GM18861 (cell line): Measurements from ENCODE around the gene RDH8.

Source experiments
- ATAC-seq: cut with Tn5 transposase; IDR thresholded peaks from one replicate; pipeline ENCODE4 v1.9.1; 2021; ENCODE audit not compliant: unreplicated experiment

RDH8 gene

DNA sequence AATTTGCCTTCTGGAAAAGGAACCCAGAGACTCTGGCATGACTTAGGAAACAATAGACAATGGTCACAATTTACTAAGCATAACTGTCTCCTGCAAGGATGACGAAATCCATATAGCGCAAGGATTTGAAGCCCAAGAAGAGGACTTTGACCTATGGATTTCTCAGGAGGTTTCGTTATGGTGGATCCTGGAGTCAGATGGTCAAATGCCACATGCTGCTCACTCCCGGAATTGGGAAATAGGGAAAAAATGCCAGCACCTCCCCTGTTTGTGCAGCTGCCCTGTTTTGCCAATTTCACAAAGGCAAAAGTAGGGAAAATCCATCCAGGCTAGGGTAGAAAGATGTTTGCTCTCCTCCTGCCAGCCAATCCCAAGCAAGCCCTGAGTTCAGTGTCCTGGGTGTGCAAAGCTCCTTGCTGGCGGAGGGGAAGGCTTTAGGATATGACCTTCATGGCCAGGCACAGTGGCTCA, 23.4 kb downstream of the RDH8 start:
- no peak for ATAC-seq

DNA sequence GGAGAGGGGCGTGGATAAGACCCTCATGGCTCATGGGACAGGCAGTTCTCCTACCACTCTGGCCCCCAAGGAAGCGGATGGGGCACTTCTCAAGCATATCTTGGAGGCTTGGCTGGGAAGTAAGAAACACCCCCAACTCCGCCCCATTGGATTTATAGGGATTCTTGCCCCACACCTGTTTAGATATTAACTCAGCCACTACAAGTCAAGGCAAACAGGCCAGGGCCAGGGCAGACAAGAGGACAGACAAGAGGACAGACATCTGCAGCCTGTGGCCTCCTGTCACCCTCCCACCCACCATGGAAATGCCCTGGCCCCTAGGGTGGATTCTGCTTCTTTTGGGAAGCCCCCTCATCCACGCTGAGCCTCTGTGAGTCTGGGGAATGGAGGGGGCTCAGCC, 24.1 kb downstream of the RDH8 start:
- no peak for ATAC-seq

DNA sequence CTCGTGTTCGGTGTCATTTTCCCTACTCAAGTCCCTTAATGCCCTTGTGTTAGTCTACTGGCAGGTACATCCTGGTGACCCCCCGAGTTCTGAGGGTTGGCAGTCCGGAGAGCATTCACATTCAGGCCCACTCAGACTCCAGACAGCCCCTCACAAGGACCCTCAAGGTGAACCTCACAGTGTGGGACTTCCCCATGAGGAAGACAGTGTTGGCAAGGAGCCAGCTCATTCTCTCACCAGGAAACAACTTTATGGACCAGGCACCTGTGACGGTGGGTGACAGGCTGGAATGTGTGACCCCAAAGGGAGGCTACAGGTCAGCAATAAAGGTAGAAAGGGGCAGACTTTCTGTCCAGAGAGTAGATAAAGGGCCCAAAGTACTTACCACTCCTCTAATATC, 24.5 kb downstream of the RDH8 start:
- no peak for ATAC-seq

DNA sequence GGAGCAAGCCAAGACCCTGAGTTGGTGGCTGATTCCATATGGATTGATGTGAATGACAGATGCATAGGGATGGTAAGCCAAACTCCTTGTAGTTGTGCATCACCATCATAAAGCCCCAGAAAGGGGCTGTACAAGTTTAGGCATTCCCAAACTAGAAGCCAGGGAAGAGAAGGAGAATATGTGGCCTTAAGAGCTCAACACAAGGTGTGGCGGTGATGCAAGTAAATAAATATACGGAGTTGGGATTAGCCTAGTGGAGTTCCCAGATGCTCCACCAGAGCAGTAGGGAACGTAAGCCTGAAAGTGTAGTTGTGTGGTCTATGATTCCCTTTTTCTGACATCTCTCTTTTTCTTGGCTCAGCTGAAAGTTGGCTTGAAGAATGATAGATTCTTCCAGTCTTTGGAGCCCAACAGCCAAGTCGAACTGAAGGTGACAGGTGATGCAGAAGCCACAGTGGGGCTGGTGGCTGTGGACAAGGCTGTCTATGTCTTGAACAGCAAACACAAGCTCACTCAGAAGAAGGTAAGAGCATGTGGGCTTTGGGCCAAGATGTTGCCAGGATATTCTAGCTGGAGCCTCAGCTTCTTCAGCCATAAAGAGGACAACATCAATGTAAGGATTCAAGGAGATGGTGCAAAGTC, 30.1 kb downstream of the RDH8 start:
- ATAC-seq = no peak

DNA sequence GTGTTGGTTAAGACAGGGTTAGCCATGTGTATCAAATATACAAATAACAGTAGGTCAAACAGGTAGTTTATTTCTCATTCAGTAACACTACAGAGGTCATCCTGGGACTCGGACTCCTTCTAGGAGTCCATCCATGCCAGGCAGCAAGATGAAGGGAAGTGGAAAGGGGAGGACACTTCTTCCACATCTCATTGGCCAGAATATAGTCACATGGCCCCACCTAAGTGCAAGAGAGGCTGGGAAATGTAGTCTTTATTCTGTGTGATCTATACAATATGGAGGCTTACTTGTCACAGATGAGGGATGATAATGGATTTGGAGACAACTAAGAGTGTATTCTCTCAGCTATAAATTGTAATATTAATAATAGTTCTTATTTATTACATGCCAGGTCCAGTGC, 31.1 kb downstream of the RDH8 start:
- no peak for ATAC-seq

DNA sequence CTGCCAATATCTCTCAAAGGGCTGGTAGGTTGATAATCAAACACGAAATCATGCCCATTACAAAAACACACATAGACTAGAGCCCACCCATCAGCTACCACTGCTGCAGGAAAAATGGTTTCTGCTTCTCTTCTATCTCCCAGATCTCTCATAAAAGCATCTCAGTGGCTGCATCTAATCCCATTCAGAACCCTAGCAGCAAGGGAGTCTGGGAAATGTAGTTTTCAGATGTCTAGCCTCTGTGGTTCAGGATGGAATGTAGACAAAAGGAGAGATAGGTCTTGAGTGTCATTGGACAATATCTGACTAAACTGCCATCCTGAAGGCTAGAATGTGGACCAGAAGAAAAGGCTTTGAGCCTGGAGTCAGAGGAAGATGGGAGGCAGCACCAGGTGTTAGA, 32.1 kb downstream of the RDH8 start:
- ATAC-seq = no peak

DNA sequence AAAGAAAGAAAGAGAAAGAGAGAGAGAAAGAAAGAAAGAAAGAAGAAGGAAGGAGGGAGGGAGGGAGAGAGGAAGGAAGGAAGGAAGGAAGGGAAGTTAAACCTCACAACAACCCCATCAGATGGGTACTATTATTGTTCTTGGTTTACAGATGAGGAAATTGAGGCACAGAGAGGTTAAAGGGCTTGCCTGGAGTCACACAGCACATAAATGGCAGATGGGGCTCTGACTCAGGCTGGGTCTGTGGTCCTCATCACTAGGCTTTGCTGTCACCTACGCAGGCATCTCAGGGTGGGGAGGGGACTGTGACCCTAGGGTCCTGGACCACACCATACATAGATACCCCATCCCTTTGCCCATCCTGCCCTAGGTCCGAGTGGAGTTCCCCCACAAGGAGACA, 36.3 kb downstream of the RDH8 start:
- no peak for ATAC-seq

DNA sequence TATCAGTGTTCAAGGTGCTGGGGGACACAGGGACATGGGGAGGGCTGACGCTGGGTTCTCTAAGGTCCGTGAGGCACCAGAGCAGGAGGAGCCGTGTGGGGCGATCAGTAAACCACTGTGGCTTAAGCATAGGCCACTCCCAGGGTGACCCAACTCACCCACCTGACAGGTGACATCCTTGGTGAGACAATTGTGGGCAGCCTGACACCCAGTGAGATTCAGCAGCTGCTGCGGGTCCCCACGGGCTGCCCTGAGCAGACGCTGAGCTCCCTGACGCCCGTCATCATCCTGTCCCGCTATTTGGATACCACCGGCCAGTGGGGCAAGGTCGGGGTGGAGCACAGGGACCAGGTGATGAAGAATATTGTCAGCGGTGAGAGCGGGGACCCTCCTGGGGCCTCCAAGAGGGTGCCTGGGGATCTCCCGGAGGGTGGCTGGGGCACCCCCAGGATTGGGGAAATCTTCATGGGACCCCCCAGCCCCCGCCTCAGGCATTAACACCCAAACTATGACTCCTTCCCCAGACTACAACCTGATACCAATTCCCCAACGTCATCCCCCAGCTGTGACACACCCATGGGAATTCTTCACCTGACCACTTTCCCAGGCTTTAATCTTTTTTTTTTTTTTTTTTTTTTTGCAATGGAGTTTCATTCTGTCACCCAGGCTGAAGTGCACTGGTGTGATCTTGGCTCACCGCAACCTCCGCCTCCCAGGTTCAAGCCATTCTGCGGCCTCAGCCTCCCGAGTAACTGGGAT, 39.5 kb downstream of the RDH8 start:
- no peak for ATAC-seq

DNA sequence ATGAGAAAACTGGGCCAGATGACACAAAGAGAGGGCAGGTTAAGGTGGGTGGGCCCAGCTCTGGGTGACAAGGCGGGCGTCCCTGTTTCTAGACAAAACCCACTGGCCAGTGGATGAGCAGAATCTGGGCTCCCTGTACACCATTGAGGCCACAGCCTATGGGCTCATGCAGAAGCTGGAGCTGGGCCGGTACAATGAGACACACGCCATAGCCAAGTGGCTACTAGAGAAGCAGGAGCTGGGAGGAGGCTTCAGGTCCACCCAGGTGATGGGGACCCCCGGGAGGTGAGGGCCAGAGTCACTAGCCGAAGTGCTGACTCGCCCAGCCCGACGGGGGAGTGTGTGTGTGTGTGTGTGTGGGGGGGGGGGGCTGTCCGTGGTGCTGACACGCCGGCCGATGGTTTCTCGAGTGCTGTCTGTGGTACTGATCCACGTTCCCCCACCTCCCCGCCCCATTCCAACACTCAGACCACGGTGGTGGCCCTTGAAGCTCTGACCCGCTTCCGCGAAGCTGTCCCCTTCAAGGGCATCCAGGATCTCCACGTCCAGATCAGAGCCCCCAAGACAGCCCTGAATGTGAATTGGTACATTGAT, 48.5 kb downstream of the RDH8 start:
- ATAC-seq = no peak

DNA sequence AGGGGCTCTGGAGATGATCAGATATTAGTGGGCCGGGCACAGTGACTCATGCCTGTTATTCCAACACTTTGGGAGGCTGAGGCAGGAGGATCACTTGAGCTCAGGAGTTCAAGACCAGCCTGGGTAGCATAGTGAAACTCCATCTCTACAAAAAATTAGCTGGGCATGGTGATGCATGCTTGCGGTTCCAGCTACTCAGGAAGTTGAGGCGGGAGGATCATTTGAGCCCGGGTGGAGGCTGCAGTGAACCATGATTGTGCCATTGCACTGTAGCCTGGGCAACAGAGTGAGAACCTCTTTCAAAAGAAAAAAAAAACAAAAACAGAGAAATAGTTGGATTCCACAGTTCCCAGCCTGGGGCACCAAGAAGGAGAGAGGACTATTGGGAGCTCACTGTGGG, 54.9 kb downstream of the RDH8 start:
- no peak for ATAC-seq

DNA sequence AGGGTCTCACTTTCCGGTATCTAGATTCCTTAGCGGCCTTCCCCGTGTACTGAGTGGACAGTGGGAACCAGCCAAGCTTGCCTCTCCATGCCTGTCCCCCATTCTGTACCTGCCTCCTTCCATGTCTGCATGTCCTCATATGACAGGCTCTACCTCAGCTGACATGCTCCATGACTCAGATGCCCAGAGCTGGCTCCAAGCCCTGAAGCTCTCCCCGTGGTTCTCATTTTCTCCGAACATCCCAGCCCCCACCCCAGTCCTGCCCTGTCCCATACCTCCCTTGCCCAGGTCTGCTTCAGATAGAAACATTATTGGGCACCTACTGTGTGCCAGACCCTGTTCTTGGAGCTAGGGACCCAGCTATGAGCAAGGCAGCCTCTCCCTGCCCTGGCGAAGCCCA, 55.8 kb downstream of the RDH8 start:
- ATAC-seq = no peak

DNA sequence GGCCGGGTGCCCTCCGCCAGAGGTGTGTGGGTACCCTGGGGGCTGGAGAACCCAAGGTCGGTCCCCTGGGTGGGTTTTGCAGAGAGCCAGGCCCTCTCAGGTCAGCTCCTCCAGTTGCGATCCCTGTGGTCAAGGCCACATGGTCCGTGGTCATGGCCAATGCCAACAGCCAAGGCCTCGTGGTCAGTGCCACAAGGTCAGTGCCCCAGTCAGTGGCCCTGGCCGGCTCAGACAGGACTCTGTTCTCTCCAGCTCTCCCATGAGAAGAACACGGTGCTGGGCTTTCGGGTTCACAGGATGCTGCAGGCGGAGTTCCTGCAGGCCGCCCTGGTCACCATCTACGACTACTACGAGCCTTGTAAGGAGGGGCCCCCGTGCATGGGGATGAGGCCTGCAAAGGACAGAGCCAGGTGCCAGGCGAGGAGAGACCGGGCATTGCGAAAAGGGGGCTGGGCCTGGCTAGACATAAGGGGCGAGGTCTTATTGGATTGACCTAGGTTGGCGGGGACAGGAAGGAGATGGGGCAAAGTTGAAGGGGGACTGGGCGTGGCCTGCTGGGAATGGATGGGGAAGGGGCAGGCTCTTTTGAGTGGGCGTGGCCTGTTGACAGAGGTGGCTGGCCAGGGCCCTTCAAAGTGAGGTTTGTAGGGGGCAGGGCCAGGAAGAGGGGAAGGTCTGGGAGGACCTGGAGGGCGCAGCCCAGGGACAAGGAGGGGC, 57.6 kb downstream of the RDH8 start:
- ATAC-seq = no peak
